Hematopoietic multipotent progenitor cell treated with erythropoietin and hydrocortisone succinate and interleukin-3 and kit ligand, for 4 days (in vitro differentiated cells): ENCODE data around the gene CTCFL.

Experiments used
- DNase-seq: peaks from one replicate; pipeline ENCODE4 v3.0.0-alpha.2; 2015

Gene CTCFL, protein sequence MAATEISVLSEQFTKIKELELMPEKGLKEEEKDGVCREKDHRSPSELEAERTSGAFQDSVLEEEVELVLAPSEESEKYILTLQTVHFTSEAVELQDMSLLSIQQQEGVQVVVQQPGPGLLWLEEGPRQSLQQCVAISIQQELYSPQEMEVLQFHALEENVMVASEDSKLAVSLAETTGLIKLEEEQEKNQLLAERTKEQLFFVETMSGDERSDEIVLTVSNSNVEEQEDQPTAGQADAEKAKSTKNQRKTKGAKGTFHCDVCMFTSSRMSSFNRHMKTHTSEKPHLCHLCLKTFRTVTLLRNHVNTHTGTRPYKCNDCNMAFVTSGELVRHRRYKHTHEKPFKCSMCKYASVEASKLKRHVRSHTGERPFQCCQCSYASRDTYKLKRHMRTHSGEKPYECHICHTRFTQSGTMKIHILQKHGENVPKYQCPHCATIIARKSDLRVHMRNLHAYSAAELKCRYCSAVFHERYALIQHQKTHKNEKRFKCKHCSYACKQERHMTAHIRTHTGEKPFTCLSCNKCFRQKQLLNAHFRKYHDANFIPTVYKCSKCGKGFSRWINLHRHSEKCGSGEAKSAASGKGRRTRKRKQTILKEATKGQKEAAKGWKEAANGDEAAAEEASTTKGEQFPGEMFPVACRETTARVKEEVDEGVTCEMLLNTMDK

GRCh38 chr20:57524511-57525176 is at the start of gene CTCFL:
CTCFL (minus strand) TSS chr20:57525140; CDS start chr20:57524205, 935 bp downstream.
- no peak for DNase-seq

DNA sequence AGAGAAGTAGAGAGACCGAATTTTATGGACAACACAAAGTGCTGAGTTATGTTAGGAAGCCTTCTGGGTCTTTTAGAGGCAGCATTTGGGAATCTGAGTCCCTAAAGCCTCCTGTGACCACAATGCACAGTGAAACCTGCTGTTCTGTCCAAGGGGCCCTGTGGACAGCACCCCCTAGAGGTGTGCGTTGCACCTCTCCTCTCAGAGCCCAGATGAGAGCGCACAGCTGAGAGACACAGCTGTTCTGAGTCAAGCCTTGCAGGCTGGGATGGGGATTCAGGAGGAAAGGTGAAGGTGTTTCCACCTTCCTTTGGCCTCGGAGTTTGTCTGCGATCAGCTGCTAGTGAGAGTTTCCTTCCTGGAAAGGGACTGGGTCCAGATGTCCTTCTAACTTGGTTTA is 49.0 kb upstream of the CTCFL start:
- DNase-seq, result peak; percentile 61

GRCh38 chr20:57573242-57573641 is 48.3 kb upstream of the CTCFL start:
- no peak for DNase-seq

- no peak for DNase-seq
Observed at GRCh38 chr20:57571782-57572416, 47.0 kb upstream of the CTCFL start.

DNA sequence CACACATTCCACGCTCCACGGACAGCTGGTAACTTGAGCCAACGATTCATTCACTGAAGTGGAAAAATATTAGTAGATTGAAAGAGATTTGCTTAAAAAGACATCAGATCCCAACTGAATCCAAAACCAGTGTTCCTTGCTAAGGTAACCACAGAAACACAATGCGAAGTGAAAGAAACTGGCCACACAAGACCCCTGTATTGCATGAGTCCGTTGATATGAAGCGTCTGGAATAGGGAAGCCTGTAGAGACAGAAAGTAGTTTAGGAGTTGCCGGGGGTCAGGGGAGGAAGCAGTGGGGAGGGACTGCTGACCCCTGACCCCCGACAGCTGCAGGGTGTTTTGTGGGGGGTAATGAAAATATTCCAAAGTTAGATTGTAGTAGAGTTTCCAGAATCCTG is 46.0 kb upstream of the CTCFL start:
- DNase-seq, result no peak

- no peak for DNase-seq
Observed at GRCh38 chr20:57570145-57570850, 45.4 kb upstream of the CTCFL start.

DNA sequence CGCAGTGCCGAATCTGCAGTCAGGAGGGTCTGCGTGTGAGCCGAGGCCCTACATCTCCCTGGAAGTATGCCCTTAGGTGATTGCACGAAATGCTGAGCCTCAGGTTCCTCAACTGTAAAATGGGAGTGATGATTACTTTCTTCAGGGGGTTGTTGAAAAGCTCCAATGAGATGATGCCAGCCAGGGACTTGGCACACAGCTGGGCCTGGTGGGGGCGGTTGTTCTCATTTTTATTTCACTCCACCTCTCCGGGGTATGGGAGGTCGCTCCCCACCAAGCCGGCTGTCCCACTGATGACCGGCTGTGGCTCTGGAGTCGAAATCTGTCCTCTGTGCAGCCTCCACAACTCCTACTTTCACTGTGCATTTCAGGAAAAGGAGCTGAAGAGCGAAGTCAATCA is 44.0 kb upstream of the CTCFL start:
- DNase-seq, result no peak

DNA sequence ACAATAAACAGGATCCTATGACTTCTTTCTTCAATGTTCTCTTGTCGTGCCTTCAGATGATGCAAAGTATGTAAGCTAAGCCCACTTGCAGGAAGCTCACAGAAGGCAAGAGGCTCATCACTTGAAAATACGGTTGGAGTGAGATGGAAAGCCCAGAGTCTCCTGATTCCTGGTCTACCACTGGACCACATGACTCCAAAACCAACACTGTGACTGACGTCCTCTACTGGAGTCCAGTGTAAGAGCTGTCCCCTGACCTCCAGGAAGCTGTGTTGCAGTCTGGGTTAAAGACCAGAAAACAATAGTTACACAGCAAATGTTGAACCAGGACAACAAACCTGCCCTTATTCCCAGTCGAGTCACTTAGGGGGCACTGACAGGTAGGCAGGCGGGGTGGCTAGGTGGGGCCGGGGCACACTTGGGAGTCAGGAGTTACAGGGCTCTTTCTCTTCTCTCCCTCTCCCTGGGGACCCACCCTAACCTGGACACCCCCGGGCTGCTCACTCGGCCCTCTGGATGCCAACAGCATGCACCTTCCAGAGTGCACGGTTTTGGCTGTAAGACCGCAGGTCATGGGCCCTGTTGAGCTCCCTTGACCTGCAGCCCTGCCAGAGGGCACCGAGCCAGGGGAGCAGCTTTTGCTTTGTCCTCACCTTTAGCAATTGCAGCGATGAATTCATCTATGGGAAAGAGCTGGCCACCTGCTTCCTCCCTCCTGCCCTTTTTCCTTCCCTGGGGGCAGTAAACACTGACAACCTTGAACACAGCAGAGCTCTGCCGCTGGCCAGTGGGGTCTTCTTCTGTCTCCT is 43.4 kb upstream of the CTCFL start:
- no peak for DNase-seq

- DNase-seq, result no peak
Observed at GRCh38 chr20:57567471-57568079, 42.6 kb upstream of the CTCFL start.

DNA sequence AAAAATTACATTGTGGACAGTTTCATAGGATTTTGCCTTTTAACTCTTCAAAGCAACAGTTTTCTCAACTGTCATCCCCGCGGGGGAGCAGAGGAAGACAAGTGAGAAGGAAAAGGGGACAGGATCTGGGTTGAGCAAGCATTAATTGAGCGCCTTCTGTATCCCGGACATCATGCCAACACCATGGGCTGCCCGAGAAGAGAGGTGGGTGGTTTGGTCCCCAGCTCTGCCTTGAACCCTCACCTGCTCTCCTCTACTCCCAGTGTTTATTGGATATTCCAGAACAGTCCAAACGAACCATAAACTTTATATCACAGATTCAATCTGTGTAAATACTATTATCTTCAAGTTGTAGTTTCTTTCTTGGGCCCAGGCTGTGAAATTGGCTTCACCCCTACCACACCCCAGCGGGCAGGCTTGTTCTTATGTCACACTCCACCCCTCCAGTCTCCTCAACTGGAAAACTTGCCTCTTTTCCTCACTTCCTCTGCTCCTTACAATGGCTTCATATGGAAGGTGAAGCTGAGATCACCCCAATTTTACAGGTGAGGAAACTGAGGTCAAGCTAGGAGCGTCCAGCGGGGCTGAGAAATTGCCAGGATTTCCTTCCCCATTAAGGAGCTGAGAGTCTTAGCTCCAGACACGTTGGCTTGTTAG is 42.0 kb upstream of the CTCFL start:
- no peak for DNase-seq

- DNase-seq, result no peak
Observed at GRCh38 chr20:57566399-57566798, 41.5 kb upstream of the CTCFL start.

DNA sequence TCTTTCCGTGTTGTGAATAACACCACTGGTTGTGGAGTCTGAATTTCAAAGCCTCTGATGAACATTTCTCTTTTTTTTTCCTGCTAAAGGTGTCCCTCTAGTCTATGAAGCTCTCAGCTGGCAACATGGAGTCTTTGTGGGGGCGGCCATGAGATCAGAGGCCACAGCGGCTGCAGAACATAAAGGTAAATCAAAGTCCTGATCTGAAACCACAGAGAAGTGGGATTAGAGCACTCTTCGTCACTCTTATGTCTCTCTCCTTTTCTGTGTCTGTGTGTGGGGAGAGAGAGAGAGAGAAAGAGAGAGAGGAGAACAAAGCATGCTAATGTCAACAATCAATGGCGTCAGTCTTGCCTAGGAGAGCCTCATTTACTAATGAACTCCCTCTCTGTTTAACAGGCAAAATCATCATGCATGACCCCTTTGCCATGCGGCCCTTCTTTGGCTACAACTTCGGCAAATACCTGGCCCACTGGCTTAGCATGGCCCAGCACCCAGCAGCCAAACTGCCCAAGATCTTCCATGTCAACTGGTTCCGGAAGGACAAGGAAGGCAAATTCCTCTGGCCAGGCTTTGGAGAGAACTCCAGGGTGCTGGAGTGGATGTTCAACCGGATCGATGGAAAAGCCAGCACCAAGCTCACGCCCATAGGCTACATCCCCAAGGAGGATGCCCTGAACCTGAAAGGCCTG is 40.2 kb upstream of the CTCFL start:
- no peak for DNase-seq

DNA sequence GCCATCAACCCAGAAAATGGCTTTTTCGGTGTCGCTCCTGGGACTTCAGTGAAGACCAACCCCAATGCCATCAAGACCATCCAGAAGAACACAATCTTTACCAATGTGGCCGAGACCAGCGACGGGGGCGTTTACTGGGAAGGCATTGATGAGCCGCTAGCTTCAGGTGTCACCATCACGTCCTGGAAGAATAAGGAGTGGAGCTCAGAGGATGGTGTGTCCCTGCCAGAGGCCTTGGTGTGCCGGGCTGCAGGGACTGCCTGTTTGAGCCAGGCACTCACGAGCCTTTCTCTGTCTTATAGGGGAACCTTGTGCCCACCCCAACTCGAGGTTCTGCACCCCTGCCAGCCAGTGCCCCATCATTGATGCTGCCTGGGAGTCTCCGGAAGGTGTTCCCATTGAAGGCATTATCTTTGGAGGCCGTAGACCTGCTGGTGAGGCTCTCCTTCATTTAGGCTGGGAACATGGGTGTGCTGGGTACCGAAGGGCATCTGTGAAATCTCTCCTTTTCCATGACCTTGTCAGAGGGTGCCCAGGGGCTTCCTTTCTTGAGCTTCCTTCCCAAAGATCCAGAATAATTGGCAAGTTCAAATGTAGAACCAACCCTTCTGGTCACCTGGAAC is 39.4 kb upstream of the CTCFL start:
- DNase-seq, result no peak

DNA sequence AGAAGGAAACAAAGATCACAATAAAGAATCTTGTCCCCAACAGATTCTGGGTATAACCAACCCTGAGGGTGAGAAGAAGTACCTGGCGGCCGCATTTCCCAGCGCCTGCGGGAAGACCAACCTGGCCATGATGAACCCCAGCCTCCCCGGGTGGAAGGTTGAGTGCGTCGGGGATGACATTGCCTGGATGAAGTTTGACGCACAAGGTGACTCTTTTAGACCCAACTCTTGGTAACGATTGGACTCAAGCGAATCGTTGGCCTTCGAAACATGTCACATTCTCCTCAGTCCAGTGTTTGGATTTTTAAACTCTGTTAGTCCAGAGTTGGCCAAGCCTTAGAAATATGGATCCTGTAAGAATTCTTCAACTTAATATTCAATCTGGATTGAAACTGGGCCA is 38.6 kb upstream of the CTCFL start:
- no peak for DNase-seq

GRCh38 chr20:57562541-57563465 is 37.9 kb upstream of the CTCFL start:
- no peak for DNase-seq

DNA sequence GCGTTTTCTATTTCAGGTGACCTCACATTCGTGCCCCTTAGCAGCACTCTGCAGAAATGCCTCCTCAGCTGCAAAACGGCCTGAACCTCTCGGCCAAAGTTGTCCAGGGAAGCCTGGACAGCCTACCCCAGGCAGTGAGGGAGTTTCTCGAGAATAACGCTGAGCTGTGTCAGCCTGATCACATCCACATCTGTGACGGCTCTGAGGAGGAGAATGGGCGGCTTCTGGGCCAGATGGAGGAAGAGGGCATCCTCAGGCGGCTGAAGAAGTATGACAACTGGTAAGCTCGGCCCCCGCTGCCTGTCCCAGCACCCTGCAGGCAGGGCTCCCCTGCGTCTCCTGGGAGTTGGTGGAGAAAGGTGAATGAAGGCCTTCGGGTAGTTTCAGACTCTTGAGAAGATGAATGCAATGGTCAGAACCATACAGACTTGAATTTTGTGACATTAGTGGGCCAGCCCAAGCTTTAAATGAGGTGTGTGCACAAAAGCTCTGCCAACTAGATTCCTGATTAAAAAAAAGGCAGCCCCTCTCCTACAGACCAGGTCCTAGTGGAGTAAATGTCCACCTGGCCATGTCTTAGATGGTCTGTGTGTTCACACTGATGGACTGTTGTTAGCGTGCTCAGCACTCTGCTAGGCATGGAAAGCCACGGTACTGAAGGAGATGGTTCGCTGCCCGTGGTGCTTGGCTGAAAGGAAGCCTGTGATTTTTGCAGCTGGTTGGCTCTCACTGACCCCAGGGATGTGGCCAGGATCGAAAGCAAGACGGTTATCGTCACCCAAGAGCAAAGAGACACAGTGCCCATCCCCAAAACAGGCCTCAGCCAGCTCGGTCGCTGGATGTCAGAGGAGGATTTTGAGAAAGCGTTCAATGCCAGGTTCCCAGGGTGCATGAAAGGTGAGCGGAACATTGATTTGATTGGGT is 36.7 kb upstream of the CTCFL start:
- DNase-seq, result no peak

DNA sequence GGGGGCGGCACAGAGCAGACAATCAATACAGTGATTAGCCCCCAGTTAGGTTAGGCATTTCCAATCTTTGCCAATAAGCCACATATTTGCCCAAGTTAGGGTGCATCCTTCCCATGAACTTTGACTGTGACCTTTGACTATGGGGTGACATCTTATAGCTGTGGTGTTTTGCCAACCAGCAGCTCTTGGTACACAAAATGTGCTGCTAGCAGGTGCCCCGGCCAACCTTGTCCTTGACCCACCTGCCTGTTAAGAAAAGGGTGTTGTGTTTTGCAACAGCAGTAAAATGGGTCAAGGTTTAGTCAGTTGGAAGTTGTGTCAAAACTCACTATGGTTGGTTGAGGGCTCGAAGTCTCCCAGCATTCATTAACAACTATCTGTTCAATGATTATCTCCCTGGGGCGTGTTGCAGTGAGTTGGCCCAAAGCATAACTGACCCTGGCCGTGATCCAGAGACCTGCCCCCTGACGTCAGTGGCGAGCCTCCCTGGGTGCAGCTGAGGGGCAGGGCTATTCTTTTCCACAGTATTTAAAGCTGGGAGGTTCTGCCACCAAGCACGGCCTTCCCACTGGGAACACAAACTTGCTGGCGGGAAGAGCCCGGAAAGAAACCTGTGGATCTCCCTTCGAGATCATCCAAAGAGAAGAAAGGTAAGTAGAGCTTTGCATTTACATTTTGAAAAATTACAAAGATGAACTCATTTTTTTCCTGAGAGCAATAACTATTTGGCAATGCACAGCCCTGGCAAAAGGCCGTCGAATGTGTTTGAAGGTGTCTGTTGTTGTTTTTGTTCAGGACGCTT is 35.8 kb upstream of the CTCFL start, which contains the start of gene PCK1:
TSS of gene PCK1 (plus strand) at position 557 of the 802 bp plus-strand sequence. CDS start 302 bp downstream, outside the sequence.
- DNase-seq, result peak; percentile 72
